Measurements from ENCODE around the gene C11orf16. TPM values are rescaled to one million over a fixed set of nuclear protein-coding genes. Genes with fewer than 3 reads are reported as not detected.
"Not testable (repeated sequence)": the region's sequence is repeated elsewhere in the genome, so short reads cannot be mapped to it uniquely, and the experiment has no call there.

Gene C11orf16
- total RNA-seq, 1 donor from 2014 or later = not detected

DNA sequence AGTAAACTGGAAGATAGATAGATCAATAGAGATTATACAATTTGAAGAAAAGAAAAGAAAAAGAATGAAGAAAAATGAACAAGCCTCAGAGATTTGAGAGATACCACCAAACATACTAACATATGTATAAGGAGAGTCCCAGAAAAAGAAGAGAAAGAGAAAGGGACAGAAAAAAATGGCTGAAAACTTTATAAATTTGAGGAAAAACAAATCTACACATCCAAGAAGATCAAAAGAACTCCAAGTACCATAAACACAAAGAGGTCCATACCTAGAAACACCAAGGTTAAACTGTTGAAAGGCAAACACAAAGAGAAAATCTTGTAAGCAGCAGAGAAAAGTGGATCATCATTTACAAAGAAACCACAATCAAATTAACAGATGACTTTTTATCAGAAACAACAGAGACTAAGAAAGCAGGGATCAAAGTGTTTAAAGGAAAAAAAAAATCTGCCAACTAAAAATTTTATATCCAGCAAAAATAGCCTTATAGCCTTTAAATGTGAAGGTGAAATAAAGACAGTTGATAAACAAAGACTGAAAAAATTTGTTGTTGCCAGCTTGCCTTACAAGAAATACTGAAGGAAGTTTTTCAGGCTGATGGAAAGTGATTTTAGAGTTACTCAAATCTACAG, 33.5 kb downstream of the C11orf16 start:
- Mint-ChIP-seq H3K36me3 (ENCODE audit: unreplicated experiment) (peaks cover 9% of the 10 kb centered on the region), H3K4me1 (ENCODE audit: low read depth, unreplicated experiment) (no peaks in the 10 kb centered on the region), H3K27ac (ENCODE audit: unreplicated experiment) (no peak overlapping the region), H3K27me3 (ENCODE audit: unreplicated experiment) (no peaks in the 10 kb centered on the region), H3K9me3 (ENCODE audit: unreplicated experiment) (no peaks in the 10 kb centered on the region), H3K4me3 (ENCODE audit: unreplicated experiment) (no peak overlapping the region)
- TF ChIP-seq, protein P1, sequence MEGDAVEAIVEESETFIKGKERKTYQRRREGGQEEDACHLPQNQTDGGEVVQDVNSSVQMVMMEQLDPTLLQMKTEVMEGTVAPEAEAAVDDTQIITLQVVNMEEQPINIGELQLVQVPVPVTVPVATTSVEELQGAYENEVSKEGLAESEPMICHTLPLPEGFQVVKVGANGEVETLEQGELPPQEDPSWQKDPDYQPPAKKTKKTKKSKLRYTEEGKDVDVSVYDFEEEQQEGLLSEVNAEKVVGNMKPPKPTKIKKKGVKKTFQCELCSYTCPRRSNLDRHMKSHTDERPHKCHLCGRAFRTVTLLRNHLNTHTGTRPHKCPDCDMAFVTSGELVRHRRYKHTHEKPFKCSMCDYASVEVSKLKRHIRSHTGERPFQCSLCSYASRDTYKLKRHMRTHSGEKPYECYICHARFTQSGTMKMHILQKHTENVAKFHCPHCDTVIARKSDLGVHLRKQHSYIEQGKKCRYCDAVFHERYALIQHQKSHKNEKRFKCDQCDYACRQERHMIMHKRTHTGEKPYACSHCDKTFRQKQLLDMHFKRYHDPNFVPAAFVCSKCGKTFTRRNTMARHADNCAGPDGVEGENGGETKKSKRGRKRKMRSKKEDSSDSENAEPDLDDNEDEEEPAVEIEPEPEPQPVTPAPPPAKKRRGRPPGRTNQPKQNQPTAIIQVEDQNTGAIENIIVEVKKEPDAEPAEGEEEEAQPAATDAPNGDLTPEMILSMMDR (IDR thresholded peaks at IDR 0.05; ENCODE audit: partially characterized antibody, unreplicated experiment) = no peak
- no peak for DNase-seq

DNA sequence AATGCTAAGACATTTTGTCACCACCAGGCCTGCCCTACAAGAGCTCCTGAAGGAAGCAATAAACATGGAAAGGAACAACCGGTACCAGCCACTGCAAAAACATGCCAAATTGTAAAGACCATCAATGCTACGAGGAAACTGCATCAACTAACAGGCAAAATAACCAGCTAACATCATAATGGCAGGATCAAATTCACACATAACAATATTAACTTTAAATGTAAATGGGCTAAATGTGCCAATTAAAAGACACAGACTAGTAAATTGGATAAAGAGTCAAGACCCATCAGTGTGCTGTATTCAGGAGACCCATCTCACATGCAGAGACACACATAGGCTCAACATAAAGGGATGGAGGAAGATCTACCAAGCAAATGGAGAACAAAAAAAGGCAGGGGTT, 41.6 kb downstream of the C11orf16 start:
- H3K36me3 Mint-ChIP-seq (ENCODE audit: unreplicated experiment); DNase-seq; H3K9me3 Mint-ChIP-seq (ENCODE audit: unreplicated experiment); H3K4me1 Mint-ChIP-seq (ENCODE audit: low read depth, unreplicated experiment); H3K27ac Mint-ChIP-seq (ENCODE audit: unreplicated experiment); H3K27me3 Mint-ChIP-seq (ENCODE audit: unreplicated experiment); H3K4me3 Mint-ChIP-seq (ENCODE audit: unreplicated experiment): not testable (repeated sequence)

DNA sequence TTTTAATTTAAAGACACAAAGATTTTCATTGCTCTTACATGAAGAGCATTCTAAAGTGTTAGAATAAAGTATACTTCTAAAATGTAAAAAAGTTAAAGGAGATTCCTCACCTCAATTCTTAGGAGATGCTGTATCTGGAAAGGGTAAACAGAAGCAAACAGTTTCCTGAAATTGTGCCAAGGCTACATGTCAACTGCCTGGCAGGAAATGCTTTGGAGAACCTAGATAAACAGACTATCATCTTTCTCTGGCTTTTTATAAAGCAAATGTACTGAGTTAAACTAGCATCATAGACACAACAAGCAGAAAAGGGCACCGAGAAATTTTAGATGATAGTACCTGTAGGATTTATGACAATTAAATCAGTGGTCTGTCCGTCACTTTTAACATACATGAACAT, 46.4 kb downstream of the C11orf16 start:
- H3K4me3 Mint-ChIP-seq (ENCODE audit: unreplicated experiment) = no peak overlapping the region
- DNase-seq = no peak
- peaks cover 6% of the 10 kb centered on the region for H3K36me3 Mint-ChIP-seq (ENCODE audit: unreplicated experiment)
- H3K9me3 Mint-ChIP-seq (ENCODE audit: unreplicated experiment) = no peaks in the 10 kb centered on the region
- no peaks in the 10 kb centered on the region for H3K4me1 Mint-ChIP-seq (ENCODE audit: low read depth, unreplicated experiment)
- TF ChIP-seq, protein P1 (IDR thresholded peaks at IDR 0.05; ENCODE audit: partially characterized antibody, unreplicated experiment) = no peak
- H3K27me3 Mint-ChIP-seq (ENCODE audit: unreplicated experiment) = peaks cover 2% of the 10 kb centered on the region
- no peak overlapping the region for H3K27ac Mint-ChIP-seq (ENCODE audit: unreplicated experiment)

DNA sequence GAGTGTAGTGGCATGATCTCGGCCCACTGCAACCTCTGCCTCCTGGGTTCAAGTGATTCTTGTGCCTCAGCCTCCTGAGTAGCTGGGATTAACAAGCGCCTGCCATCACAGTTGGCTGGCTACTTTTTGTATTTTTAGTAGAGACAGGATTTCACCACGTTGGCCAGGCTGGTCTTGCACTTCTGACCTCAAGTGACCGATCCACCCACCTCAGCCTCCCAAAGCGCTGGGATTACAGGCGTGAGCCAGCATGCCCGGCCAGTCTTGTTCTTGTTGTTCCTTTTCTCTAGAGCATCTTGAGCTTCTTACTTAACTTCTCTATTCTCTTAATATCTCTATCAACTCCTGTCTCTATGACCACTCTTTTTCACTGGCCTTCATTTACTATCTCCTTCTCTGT, 51.2 kb downstream of the C11orf16 start:
- H3K27ac Mint-ChIP-seq (ENCODE audit: unreplicated experiment); H3K4me3 Mint-ChIP-seq (ENCODE audit: unreplicated experiment); H3K4me1 Mint-ChIP-seq (ENCODE audit: low read depth, unreplicated experiment); H3K36me3 Mint-ChIP-seq (ENCODE audit: unreplicated experiment); DNase-seq; H3K9me3 Mint-ChIP-seq (ENCODE audit: unreplicated experiment); H3K27me3 Mint-ChIP-seq (ENCODE audit: unreplicated experiment): not testable (repeated sequence)

DNA sequence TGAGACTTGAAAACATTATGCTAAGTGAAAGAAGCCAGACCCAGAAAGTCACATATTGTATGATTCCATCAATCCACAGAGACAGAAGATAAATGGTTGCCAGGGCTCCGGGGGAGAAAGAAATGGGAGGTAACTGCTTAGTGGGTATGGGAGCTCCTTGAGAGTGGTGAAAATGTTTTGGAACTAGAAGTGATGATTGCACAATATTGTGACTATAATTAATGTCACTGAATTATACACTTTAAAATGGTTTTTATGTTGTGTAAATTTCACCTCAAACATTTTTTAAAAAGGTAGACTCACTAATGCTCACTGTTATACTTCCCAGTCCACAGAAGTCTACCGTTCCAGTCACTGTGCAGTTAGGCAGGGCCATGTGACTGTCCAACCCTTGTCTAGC, 54.0 kb downstream of the C11orf16 start:
- TF ChIP-seq, protein P1 (IDR thresholded peaks at IDR 0.05; ENCODE audit: partially characterized antibody, unreplicated experiment) = no peak
- DNase-seq = no peak
- Mint-ChIP-seq H3K4me3 (ENCODE audit: unreplicated experiment) (no peak overlapping the region), H3K36me3 (ENCODE audit: unreplicated experiment) (no peaks in the 10 kb centered on the region), H3K27me3 (ENCODE audit: unreplicated experiment) (no peaks in the 10 kb centered on the region), H3K27ac (ENCODE audit: unreplicated experiment) (no peak overlapping the region), H3K9me3 (ENCODE audit: unreplicated experiment) (no peaks in the 10 kb centered on the region), H3K4me1 (ENCODE audit: low read depth, unreplicated experiment) (no peaks in the 10 kb centered on the region)

DNA sequence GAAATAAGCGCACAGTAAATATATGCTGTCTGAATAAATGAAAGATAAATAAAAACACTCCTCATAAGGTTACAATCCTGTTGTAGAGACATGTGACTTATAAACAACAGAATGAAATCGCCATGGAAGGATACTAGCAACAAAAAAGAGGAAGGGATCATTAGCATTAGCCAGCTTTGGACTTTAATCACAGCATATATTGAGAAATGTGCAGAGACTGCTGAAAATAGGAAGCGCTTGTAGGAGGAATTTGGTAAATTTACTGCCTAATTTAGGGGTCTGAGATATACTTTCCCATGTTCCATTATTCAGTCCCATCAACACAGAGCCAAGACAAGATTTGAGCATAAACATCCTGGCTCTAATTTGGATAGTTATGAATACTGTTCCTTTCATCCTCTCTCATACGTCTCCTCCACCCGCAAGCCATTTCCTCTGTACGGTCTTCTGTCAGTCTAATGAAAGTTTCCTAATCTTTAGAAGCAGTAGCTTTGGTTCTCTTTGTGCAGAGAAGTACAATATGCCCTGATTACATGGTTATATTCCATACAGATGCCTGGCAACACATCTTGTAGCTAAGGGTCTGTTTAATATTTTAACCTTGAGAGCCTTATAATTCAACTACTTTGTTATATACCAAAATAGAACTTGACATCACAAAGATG, 58.9 kb downstream of the C11orf16 start:
- Mint-ChIP-seq H3K4me3 (ENCODE audit: unreplicated experiment) (no peak overlapping the region), H3K9me3 (ENCODE audit: unreplicated experiment) (peaks cover 2% of the 10 kb centered on the region), H3K27me3 (ENCODE audit: unreplicated experiment) (no peaks in the 10 kb centered on the region), H3K36me3 (ENCODE audit: unreplicated experiment) (no peaks in the 10 kb centered on the region), H3K27ac (ENCODE audit: unreplicated experiment) (no peak overlapping the region), H3K4me1 (ENCODE audit: low read depth, unreplicated experiment) (peaks cover 6% of the 10 kb centered on the region)
- no peak for DNase-seq
- TF ChIP-seq, protein P1 (IDR thresholded peaks at IDR 0.05; ENCODE audit: partially characterized antibody, unreplicated experiment) = no peak
